HEK293T (cell line): ENCODE measurements around the gene RRP1B.

Experiments used
- BHLHE40 ChIP-seq: fragments of 450-650 bp; IDR thresholded peaks from 2 replicates; pipeline ENCODE4 v1.6.1; 2016; ENCODE audit warnings: mild to moderate bottlenecking, moderate library complexity, borderline replicate concordance
- ELF4 ChIP-seq: fragments of 450-650 bp; IDR thresholded peaks from 2 replicates; pipeline ENCODE4 v1.6.1; 2017; ENCODE audit warnings: antibody characterized with exemption
- FOXA1 ChIP-seq: fragments of 450-650 bp; IDR thresholded peaks from 2 replicates; pipeline ENCODE4 v1.6.1; 2016; ENCODE audit warnings: mild to moderate bottlenecking
- FOXK2 ChIP-seq: fragments of 450-650 bp; IDR thresholded peaks from 2 replicates; pipeline ENCODE4 v1.6.1; 2016; ENCODE audit warnings: mild to moderate bottlenecking
- FOXM1 ChIP-seq: fragments of 450-650 bp; IDR thresholded peaks from 2 replicates; pipeline ENCODE4 v1.6.1; 2017; ENCODE audit warnings: mild to moderate bottlenecking, borderline replicate concordance
- L3MBTL2 ChIP-seq: fragments of 450-650 bp; conservative IDR thresholded peaks from 2 replicates; pipeline ENCODE4 v1.6.1; 2016; ENCODE audit warnings: mild to moderate bottlenecking
- LEF1 ChIP-seq: fragments of 450-650 bp; IDR thresholded peaks from 2 replicates; pipeline ENCODE4 v1.6.1; 2017; ENCODE audit warnings: mild to moderate bottlenecking, borderline replicate concordance
- NFRKB ChIP-seq: fragments of 450-650 bp; IDR thresholded peaks from 2 replicates; pipeline ENCODE4 v1.6.1; 2016; ENCODE audit warnings: mild to moderate bottlenecking, moderate library complexity
- SP1 ChIP-seq: fragments of 450-650 bp; IDR thresholded peaks from 2 replicates; pipeline ENCODE4 v1.6.1; 2017
- SUZ12 ChIP-seq: fragments of 450-650 bp; IDR thresholded peaks from 2 replicates; pipeline ENCODE4 v1.6.1; 2016; ENCODE audit warnings: mild to moderate bottlenecking

DNA sequence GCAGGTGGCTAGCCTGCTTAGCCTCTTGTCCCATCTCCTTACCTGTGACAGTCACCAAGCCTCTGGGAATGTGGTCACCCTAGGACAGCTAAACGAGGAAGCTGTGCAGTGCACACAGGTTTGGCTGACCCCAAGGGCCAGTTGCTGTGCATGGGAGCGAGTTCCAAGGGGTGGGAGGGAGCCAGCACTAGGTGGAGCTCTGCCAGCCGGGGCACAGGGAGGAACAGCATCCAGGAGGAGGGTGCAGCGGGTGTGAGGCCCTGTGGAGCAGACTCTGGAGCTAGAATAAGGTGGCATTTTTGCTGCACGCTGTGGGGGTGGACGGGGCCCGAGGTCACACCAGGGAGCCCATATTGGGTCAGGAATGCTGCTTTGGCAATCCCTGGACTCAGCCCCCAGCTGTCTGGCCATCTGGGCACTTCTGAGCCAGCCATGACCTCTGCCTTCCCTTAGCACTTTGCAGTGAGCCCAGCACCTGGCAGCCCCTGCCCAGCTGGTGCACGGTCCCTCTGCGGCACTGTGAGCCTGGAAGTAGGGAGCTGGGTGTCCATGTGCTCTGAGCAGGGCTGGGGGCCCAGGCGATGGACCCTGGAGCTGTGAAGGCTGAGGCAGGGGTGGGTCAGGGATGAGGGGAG is 68.3 kb downstream of the RRP1B start:
- TF ChIP-seq SUZ12 (no peak), LEF1 (no peak), BHLHE40 (no peak), ELF4 (no peak), SP1 (no peak), FOXK2 (no peak), FOXA1 (no peak), NFRKB (no peak), L3MBTL2 (no peak), FOXM1 (no peak)
